OCI-LY7 (cell line): Measurements from ENCODE around the gene TPRG1L. TPM values are rescaled to one million over a fixed set of nuclear protein-coding genes. Genes with fewer than 3 reads are reported as not detected.

Experiments
- BruUV-seq: library from RNA; stranded (reverse); fragments of 400-500 nt; replicated peaks from 2 replicates; lab custom pipeline; 2021; lab: Mats Ljungman, UMichigan
- CTCF ChIA-PET: fragments of 300-600 bp; sonication (Branson Sonifier 250); formaldehyde crosslinking; loops from one replicate; lab custom pipeline; 2022; ENCODE audit warnings: antibody characterized with exemption; ENCODE audit not compliant: unreplicated experiment; lab: Charles Lee
- POLR2A ChIA-PET: fragments of 300-600 bp; sonication (Branson Sonifier 250); formaldehyde crosslinking; loops from one replicate; lab custom pipeline; 2022; ENCODE audit warnings: antibody characterized with exemption; lab: Charles Lee
- DNase-seq: peaks from one replicate; pipeline ENCODE4 v3.0.0-alpha.2; 2015; ENCODE audit warnings: low spot score
- H2AFZ ChIP-seq: fragments of 200-600 bp; sonication (generic), shearing (Covaris generic); 2 replicates; pipeline ENCODE4 v1.6.1; 2014; ENCODE audit warnings: mild to moderate bottlenecking, antibody characterized with exemption, low read length, moderate library complexity
- H3K27ac ChIP-seq: fragments of 200-600 bp; sonication (generic); 2 replicates; pipeline ENCODE4 v1.5.1; 2014; ENCODE audit warnings: mixed run types, low read depth, mild to moderate bottlenecking, moderate library complexity, low read length, inconsistent platforms; ENCODE audit not compliant: poor library complexity, severe bottlenecking
- H3K36me3 ChIP-seq: fragments of 200-600 bp; sonication (generic); 2 replicates; pipeline ENCODE4 v1.6.1; 2014; ENCODE audit warnings: mild to moderate bottlenecking, antibody characterized with exemption, low read length, moderate library complexity, mixed read lengths; ENCODE audit not compliant: insufficient read depth
- H3K4me1 ChIP-seq: fragments of 200-600 bp; sonication (generic); 2 replicates; pipeline ENCODE4 v1.5.1; 2014; ENCODE audit warnings: mild to moderate bottlenecking, low read length; ENCODE audit not compliant: insufficient read depth, poor library complexity, severe bottlenecking
- H3K4me2 ChIP-seq: fragments of 200-600 bp; sonication (generic); 2 replicates; pipeline ENCODE4 v1.6.1; 2014; ENCODE audit warnings: mild to moderate bottlenecking, low read length
- H3K4me3 ChIP-seq: fragments of 200-600 bp; sonication (generic); 2 replicates; pipeline ENCODE4 v1.5.1; 2014; ENCODE audit warnings: mild to moderate bottlenecking, low read depth, low read length; ENCODE audit not compliant: poor library complexity, severe bottlenecking
- H3K79me2 ChIP-seq: fragments of 200-600 bp; sonication (generic); 2 replicates; pipeline ENCODE4 v1.6.1; 2016; ENCODE audit warnings: low read depth, mild to moderate bottlenecking, low read length, moderate library complexity, mixed read lengths; ENCODE audit not compliant: insufficient read depth
- H3K9me2 ChIP-seq: fragments of 200-600 bp; sonication (generic); 2 replicates; pipeline ENCODE4 v1.6.1; 2016; ENCODE audit warnings: mild to moderate bottlenecking, low read length, mixed read lengths; ENCODE audit not compliant: insufficient read depth
- H3K9me3 ChIP-seq: fragments of 200-600 bp; sonication (generic); 2 replicates; pipeline ENCODE4 v1.6.1; 2014; ENCODE audit warnings: mild to moderate bottlenecking, mixed run types, low read length, mixed read lengths
- H4K20me1 ChIP-seq: fragments of 200-600 bp; sonication (generic); 2 replicates; pipeline ENCODE4 v1.6.1; 2014; ENCODE audit warnings: mild to moderate bottlenecking, antibody characterized with exemption, low read length, moderate library complexity, mixed read lengths; ENCODE audit not compliant: insufficient read depth
- EZH2phosphoT487 ChIP-seq: fragments of 200-600 bp; sonication (generic); IDR thresholded peaks from 2 replicates; pipeline ENCODE4 v1.6.1; 2018; ENCODE audit warnings: low read depth, borderline replicate concordance, mild to moderate bottlenecking, mixed run types, antibody characterized with exemption, low read length, moderate library complexity, mixed read lengths
- intact Hi-C: fragments of 100-400 bp; cut with micrococcal nuclease; formaldehyde crosslinking; loops from one replicate; pipeline ENCODE4 v1.10.0; 2022; ENCODE audit not compliant: unreplicated experiment
- total RNA-seq, 2 experiments: library from RNA; depleted of rRNA in 1 of 2; stranded (reverse); fragments of >200 nt in 1 of 2; shearing (Covaris generic) in 1 of 2; gene quantifications; 2 replicates each; pipeline ENCODE4 v1.2.3, GENCODE V29; 2014 to 2022
- TF ChIP-seq, protein P1 (sequence below): fragments of 200-600 bp; sonication (generic); conservative IDR thresholded peaks from 2 replicates; pipeline ENCODE4 v1.5.1; 2014; ENCODE audit warnings: mild to moderate bottlenecking, antibody characterized with exemption, low read length, moderate library complexity, mixed read lengths

TPRG1L gene
- total RNA-seq, 2 experiments from 2014 or later: 3.1 to 6.8 TPM

DNA sequence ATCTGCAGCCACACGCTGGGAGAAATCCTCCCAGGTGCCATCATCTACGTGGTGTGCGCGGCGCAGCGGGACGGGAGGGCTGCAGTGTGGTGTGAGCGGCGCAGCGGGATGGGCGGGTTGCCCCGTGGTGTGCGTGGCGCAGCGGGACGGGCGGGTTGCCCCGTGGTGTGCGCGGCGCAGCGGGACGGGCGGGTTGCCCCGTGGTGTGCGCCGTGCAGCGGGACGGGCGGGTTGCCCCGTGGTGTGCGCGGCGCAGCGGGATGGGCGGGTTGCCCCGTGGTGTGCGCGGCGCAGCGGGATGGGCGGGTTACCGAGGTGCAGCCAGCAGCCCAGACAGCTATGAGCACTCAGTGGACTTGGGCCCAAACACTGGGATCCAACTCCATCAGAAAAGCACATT, 20.4 kb downstream of the TPRG1L start:
- no peak overlapping the region for H3K27ac ChIP-seq

DNA sequence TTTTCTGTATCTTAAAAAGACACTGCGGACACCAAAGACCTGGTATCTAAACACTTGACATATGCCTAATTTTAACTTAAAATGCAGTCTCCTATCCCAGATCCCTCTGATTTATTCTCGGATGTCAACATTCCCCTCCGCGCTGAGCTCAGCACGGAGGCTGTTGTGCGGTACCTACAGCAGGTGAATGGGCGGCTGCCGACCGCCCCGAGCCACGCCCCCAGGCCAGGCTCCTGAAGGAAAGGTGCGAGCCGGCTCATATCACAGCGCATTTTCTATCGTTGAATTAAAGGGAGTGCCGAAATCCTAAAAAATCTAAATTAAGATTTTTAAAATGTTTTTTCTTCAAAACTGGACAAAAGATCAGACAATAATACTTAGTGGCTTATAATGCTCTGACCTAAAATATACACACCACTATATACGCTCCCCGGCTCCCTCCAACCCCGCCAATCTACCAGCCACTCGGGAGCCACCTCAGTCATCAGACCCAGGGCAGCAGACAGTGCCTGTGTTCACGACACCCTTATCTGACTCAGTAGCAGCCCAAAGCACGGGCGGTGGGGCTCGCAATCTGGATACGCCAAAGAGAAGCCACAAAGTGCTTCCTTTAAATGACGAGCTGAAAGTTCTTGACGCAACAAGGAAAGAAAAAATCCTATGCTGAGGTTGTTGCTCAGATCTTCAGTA, 21.0 kb downstream of the TPRG1L start:
- peaks cover 29% of the 10 kb centered on the region; the same call in 1 of the 2 replicates for H3K36me3 ChIP-seq
- no peak overlapping the region for H3K27ac ChIP-seq
- H3K4me1 ChIP-seq: peaks cover 12% of the 10 kb centered on the region
- POLR2A ChIA-PET: no interaction called here
- intact Hi-C loops: no loop called here
- DNase-seq: no peak
- no peak overlapping the region for H3K4me3 ChIP-seq
- H3K79me2 ChIP-seq: no peaks in the 10 kb centered on the region
- CTCF ChIA-PET: no interaction called here
- no peak overlapping the region for H3K4me2 ChIP-seq
- no peaks in the 10 kb centered on the region for H3K9me3 ChIP-seq
- no TSS peak for BruUV-seq
- no peaks in the 10 kb centered on the region for H4K20me1 ChIP-seq
- H2AFZ ChIP-seq: no peak overlapping the region
- no peak for TF ChIP-seq EZH2phosphoT487
- TF ChIP-seq, protein P1, sequence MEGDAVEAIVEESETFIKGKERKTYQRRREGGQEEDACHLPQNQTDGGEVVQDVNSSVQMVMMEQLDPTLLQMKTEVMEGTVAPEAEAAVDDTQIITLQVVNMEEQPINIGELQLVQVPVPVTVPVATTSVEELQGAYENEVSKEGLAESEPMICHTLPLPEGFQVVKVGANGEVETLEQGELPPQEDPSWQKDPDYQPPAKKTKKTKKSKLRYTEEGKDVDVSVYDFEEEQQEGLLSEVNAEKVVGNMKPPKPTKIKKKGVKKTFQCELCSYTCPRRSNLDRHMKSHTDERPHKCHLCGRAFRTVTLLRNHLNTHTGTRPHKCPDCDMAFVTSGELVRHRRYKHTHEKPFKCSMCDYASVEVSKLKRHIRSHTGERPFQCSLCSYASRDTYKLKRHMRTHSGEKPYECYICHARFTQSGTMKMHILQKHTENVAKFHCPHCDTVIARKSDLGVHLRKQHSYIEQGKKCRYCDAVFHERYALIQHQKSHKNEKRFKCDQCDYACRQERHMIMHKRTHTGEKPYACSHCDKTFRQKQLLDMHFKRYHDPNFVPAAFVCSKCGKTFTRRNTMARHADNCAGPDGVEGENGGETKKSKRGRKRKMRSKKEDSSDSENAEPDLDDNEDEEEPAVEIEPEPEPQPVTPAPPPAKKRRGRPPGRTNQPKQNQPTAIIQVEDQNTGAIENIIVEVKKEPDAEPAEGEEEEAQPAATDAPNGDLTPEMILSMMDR: no peak
- no peaks in the 10 kb centered on the region for H3K9me2 ChIP-seq

More for the DNA sequence above, 20.4 kb downstream of the TPRG1L start:
- H3K36me3 ChIP-seq: peaks cover 29% of the 10 kb centered on the region; the same call in 1 of the 2 replicates
- no peaks in the 10 kb centered on the region for H3K9me2 ChIP-seq
- ChIA-PET POLR2A (no interaction called here), CTCF (no interaction called here)
- no peak overlapping the region for H2AFZ ChIP-seq
- H3K9me3 ChIP-seq: no peaks in the 10 kb centered on the region
- no peak for DNase-seq
- intact Hi-C loops: no loop called here
- H3K79me2 ChIP-seq: no peaks in the 10 kb centered on the region
- TF ChIP-seq, protein P1: no peak
- TF ChIP-seq EZH2phosphoT487: no peak
- H4K20me1 ChIP-seq: no peaks in the 10 kb centered on the region
- no peak overlapping the region for H3K4me2 ChIP-seq
- no peak overlapping the region for H3K4me3 ChIP-seq
- no TSS peak for BruUV-seq
- peaks cover 12% of the 10 kb centered on the region for H3K4me1 ChIP-seq

DNA sequence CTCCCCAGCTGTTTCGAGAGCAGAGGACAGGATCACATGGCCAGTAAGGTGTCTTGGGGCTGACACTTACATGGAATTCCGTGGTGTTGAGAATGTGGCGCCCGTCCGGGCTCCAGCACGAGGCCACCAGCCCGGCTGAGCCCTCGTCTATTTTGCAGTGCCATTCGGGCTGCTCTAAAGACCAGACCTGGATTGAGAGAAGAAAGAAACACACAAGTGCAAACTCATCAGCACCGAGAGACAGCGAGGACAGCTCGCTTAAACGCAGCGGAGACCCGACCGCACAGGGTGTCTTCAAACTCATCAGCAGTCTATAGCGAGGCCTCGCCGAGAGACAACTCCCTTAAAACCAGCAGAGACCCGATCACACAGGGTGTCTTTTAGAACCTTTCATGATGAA, 21.8 kb downstream of the TPRG1L start:
- TF ChIP-seq, protein P1: no peak
- no peak for TF ChIP-seq EZH2phosphoT487
- Histone ChIP-seq H3K4me1 (peaks cover 12% of the 10 kb centered on the region), H3K79me2 (no peaks in the 10 kb centered on the region), H3K9me2 (no peaks in the 10 kb centered on the region), H4K20me1 (no peaks in the 10 kb centered on the region), H2AFZ (no peak overlapping the region), H3K36me3 (peaks cover 29% of the 10 kb centered on the region; the same call in 1 of the 2 replicates), H3K27ac (no peak overlapping the region), H3K4me2 (no peak overlapping the region), H3K9me3 (no peaks in the 10 kb centered on the region), H3K4me3 (no peak overlapping the region)
- CTCF ChIA-PET: no interaction called here
- intact Hi-C loops: no loop called here
- DNase-seq: no peak
- BruUV-seq: no TSS peak
- POLR2A ChIA-PET: no interaction called here
